Measurements from ENCODE around the gene GMPR. TPM values are rescaled to one million over a fixed set of nuclear protein-coding genes. Genes with fewer than 3 reads are reported as not detected.

Gene GMPR
- total and polyA plus RNA-seq, 10 of the 15 experiments (the other 5 are each of a cell fraction or from before 2014, with no cell fraction given): 0.15 to 1.8 (median 0.49) TPM; not detected in 1

DNA sequence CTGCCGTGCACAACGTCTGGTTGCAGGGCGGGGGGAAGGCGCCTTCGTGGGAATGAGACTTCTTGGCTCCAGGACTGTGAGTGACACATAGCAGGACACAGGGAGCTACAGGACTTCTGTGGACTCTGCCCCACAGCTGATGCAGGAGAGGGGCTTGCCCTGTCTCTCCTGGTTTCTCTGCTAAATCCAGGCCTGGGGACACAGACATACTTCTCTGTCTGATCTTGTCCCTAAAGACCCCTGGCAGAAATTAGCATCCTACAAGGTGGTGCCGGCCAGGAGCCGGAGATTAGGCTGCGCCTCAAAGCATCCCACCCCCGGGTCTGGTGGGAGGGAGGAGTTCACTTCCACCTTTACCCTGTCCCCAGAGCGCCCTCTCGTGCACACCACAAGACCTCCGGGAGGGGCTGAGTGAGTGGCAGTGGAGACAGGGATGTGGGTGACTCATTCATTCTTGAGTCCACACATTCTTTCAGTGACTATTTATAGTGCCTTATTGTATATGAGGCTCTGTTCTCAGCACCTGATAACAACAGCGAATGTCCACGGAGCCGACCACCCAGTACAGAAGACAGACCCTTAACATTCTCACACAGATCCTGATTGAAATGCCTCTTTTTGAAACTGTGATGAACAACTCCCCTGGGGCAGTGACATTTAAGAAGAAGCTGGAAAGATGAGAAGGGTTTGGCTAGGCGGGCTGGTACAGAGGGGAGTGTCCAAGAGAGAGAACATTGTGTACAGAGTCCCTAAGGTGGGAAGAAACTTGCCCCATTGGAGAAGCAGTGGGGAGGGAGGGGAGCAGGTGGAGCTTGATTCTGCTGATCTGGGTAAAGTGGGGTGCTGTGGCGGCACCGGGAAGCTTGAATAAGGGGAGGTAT lies 39.0 kb downstream of the GMPR start:
- CTCF ChIA-PET: interaction anchor here (0.7 to 7.9 kb wide), 9 partner anchors 9 to 485 kb away, joined by 3 to 54 read pairs (median 4); no protein-coding TSS in a partner anchor
- no TSS peak for BruUV-seq (replicated peaks)
- Histone ChIP-seq H3K4me1 (ENCODE audit: control insufficient read depth, insufficient read depth, low read length) (no peaks in the 10 kb centered on the region), H3K4me2 (ENCODE audit: control insufficient read depth, insufficient read depth) (no peak overlapping the region), H3K9me3 (replicated peaks; ENCODE audit: control insufficient read depth, insufficient read depth, low read length) (no peaks in the 10 kb centered on the region), H4K20me1 (ENCODE audit: control insufficient read depth, insufficient read depth) (no peaks in the 10 kb centered on the region), H3K4me3 (no peak overlapping the region), H2AFZ (ENCODE audit: control insufficient read depth, low read depth, low read length) (no peak overlapping the region), H3K36me3 (ENCODE audit: control insufficient read depth in 2 of 2, insufficient read depth in 2 of 2, low read length in 1 of 2) (no peaks in the 10 kb centered on the region), H3K9ac (ENCODE audit: control insufficient read depth, insufficient read depth, low read length) (no peak overlapping the region), H3K27me3 (replicated peaks in 1 of 2; ENCODE audit: control insufficient read depth in 2 of 2, insufficient read depth in 2 of 2, low read length in 1 of 2) (no peaks in the 10 kb centered on the region; a peak in 2 of 4 replicates), H3K79me2 (ENCODE audit: control insufficient read depth, insufficient read depth, low read length) (no peaks in the 10 kb centered on the region), H3K27ac (ENCODE audit: control insufficient read depth, insufficient read depth) (no peak overlapping the region)
- in situ Hi-C loops (cut with MboI): no loop called here
- peak; percentile 88 for ATAC-seq
- RAD21 ChIA-PET (ENCODE audit: unreplicated experiment): interaction anchor here (1.2 kb wide), 1 partner anchor 47 kb away, joined by 3 read pairs; no protein-coding TSS in a partner anchor
- FAIRE-seq: no peak
- no peak for DNase-seq (ENCODE audit: low read depth, low spot score)
- 76% methylated on average over 18 of the region's 18 CpGs for WGBS (ENCODE audit: insufficient coverage, insufficient replicate concordance, low lambda C conversion rate, missing lambda C conversion rate)
- POLR2A ChIA-PET: no interaction called here
- TF ChIP-seq IKZF2 (IDR thresholded peaks at IDR 0.05) (no peak; a peak in 1 of 4 replicates), RAD21 (IDR thresholded peaks at IDR 0.05; ENCODE audit: insufficient read depth, low read depth, low read length) (peak; percentile 44), IKZF1 (conservative IDR thresholded peaks at IDR 0.05) (0 out of 2 replicates have a peak, but pooled peaks have one; percentile 11), BHLHE40 (IDR thresholded peaks at IDR 0.05; ENCODE audit: borderline replicate concordance in 1 of 2, low read depth in 2 of 2, low read length in 1 of 2) (peak in 1 of 2 experiments; percentile 52; a peak in 1 of 4 replicates), RUNX3 (IDR thresholded peaks at IDR 0.05; ENCODE audit: low read length) (peak; percentile 51), SUZ12 (IDR thresholded peaks at IDR 0.05; ENCODE audit: unreplicated experiment) (no peak), MEF2B (IDR thresholded peaks at IDR 0.05; ENCODE audit: partially characterized antibody, poor library complexity, severe bottlenecking) (peak; percentile 43)
- TF ChIP-seq, protein P1, sequence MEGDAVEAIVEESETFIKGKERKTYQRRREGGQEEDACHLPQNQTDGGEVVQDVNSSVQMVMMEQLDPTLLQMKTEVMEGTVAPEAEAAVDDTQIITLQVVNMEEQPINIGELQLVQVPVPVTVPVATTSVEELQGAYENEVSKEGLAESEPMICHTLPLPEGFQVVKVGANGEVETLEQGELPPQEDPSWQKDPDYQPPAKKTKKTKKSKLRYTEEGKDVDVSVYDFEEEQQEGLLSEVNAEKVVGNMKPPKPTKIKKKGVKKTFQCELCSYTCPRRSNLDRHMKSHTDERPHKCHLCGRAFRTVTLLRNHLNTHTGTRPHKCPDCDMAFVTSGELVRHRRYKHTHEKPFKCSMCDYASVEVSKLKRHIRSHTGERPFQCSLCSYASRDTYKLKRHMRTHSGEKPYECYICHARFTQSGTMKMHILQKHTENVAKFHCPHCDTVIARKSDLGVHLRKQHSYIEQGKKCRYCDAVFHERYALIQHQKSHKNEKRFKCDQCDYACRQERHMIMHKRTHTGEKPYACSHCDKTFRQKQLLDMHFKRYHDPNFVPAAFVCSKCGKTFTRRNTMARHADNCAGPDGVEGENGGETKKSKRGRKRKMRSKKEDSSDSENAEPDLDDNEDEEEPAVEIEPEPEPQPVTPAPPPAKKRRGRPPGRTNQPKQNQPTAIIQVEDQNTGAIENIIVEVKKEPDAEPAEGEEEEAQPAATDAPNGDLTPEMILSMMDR (IDR thresholded peaks at IDR 0.05 in 2 of 3, conservative IDR thresholded peaks at IDR 0.05 in 1 of 3; ENCODE audit: control insufficient read depth in 2 of 3, extremely low read depth in 1 of 3, insufficient read depth in 1 of 3, low read depth in 3 of 3, low read length in 3 of 3): peak; percentile 34 to 39 (median 37); a peak in 4 of 6 replicates
- TF ChIP-seq, protein P2, sequence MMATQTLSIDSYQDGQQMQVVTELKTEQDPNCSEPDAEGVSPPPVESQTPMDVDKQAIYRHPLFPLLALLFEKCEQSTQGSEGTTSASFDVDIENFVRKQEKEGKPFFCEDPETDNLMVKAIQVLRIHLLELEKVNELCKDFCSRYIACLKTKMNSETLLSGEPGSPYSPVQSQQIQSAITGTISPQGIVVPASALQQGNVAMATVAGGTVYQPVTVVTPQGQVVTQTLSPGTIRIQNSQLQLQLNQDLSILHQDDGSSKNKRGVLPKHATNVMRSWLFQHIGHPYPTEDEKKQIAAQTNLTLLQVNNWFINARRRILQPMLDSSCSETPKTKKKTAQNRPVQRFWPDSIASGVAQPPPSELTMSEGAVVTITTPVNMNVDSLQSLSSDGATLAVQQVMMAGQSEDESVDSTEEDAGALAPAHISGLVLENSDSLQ (IDR thresholded peaks at IDR 0.05): peak; percentile 71
- SMC1A ChIA-PET (ENCODE audit: uncharacterized antibody, unreplicated experiment): interaction anchor here (0.6 to 1.5 kb wide), 6 partner anchors 10 to 497 kb away, joined by 3 to 4 read pairs (median 3); no protein-coding TSS in a partner anchor
- intact Hi-C loops (cut with micrococcal nuclease; ENCODE audit: unreplicated experiment): no loop called here
